Upper lobe of right lung (tissue), 1 donor: ENCODE measurements around the gene TWIST2. TPM values are rescaled to one million over a fixed set of nuclear protein-coding genes. Genes with fewer than 3 reads are reported as not detected.

Source experiments
- ATAC-seq: fragments of 200-7000 bp; cut with Tn5 transposase; one replicate; pipeline ENCODE4 v1.9.1; 2020; ENCODE audit warnings: mild to moderate bottlenecking, moderate library complexity
- DNase-seq: peaks from one replicate; pipeline ENCODE4 v3.0.0-alpha.2; 2020
- H3K27ac ChIP-seq: fragments of 200-600 bp; one replicate; pipeline ENCODE4 v1.8.0; 2022
- H3K27me3 ChIP-seq: fragments of 200-600 bp; one replicate; pipeline ENCODE4 v1.8.0; 2022; ENCODE audit warnings: mild to moderate bottlenecking
- H3K36me3 ChIP-seq: fragments of 200-600 bp; one replicate; pipeline ENCODE4 v1.8.0; 2022
- H3K4me1 ChIP-seq: fragments of 200-600 bp; one replicate; pipeline ENCODE4 v1.8.0; 2022
- H3K4me3 ChIP-seq: fragments of 200-600 bp; one replicate; pipeline ENCODE4 v1.8.0; 2022; ENCODE audit warnings: mild to moderate bottlenecking
- H3K9me3 ChIP-seq: fragments of 200-600 bp; one replicate; pipeline ENCODE4 v1.8.0; 2022
- intact Hi-C: fragments of 100-400 bp; cut with DNase I; formaldehyde crosslinking; loops from one replicate; pipeline ENCODE4 v1.11.0; 2022
- long read RNA-seq: library from polyadenylated mRNA; unstranded; transcript quantifications from one replicate; pipeline ENCODE4 v2.0.0, GENCODE V29; 2021
- total RNA-seq: library from RNA; stranded (reverse); fragmentation: NEBNext Ultra II Directional; extraction: Animal tissue kit (Norgen Biotek cat#: 25700); gene quantifications from one replicate; pipeline ENCODE4 v1.2.1, GENCODE V29; 2021
- TF ChIP-seq, protein P1 (sequence below): fragments of 200-600 bp; IDR thresholded peaks from one replicate; pipeline ENCODE4 v1.8.0; 2022; ENCODE audit warnings: antibody characterized with exemption
- donor health status: DM: no; HTN: yes; CAD: no; lungs with severe emphysema.

Gene TWIST2
- 12.2 TPM for total RNA-seq
- long read RNA-seq, partial matches to known transcripts = 0 of 6 reads
- long read RNA-seq, other reads (novel, unspliced or antisense) = 2 of 6 reads

DNA sequence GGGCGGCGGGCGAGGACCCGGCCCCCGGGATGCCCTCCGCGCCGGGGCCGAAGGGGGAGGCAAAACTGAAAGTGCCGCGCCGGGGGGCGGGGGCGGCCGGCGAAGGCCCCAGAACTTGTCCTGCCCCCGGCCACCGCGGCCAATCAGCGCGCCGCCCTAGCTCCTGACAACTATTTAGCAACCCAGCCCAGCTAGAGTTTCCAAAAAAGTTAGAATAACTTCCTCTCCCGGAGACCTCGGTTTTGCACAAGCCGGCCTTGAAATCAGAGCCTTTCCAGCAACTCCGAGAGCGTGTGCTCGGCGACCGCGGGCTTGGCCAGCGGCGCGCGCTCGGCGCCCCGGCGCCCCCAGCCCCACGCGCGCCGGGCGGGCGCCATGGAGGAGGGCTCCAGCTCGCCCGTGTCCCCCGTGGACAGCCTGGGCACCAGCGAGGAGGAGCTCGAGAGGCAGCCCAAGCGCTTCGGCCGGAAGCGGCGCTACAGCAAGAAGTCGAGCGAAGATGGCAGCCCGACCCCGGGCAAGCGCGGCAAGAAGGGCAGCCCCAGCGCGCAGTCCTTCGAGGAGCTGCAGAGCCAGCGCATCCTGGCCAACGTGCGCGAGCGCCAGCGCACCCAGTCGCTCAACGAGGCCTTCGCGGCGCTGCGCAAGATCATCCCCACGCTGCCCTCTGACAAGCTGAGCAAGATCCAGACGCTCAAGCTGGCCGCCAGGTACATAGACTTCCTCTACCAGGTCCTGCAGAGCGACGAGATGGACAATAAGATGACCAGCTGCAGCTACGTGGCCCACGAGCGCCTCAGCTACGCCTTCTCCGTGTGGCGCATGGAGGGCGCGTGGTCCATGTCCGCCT, at the start of gene TWIST2:
TWIST2 (plus strand) TSS at position 245 of the 850 bp plus-strand sequence; CDS start at position 376, 131 bp downstream.
- intact Hi-C loops = no loop called here
- H3K27ac ChIP-seq = peak within 1 kb of the TSS; percentile 65
- H3K36me3 ChIP-seq = no peaks in the 10 kb centered on the region
- peak; percentile 84 for ATAC-seq
- peak within 1 kb of the TSS; percentile 63 for H3K4me3 ChIP-seq
- no peaks in the 10 kb centered on the region for H3K9me3 ChIP-seq
- TF ChIP-seq, protein P1, sequence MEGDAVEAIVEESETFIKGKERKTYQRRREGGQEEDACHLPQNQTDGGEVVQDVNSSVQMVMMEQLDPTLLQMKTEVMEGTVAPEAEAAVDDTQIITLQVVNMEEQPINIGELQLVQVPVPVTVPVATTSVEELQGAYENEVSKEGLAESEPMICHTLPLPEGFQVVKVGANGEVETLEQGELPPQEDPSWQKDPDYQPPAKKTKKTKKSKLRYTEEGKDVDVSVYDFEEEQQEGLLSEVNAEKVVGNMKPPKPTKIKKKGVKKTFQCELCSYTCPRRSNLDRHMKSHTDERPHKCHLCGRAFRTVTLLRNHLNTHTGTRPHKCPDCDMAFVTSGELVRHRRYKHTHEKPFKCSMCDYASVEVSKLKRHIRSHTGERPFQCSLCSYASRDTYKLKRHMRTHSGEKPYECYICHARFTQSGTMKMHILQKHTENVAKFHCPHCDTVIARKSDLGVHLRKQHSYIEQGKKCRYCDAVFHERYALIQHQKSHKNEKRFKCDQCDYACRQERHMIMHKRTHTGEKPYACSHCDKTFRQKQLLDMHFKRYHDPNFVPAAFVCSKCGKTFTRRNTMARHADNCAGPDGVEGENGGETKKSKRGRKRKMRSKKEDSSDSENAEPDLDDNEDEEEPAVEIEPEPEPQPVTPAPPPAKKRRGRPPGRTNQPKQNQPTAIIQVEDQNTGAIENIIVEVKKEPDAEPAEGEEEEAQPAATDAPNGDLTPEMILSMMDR = no peak
- peak; percentile 90 for DNase-seq
- peaks cover 49% of the 10 kb centered on the region for H3K27me3 ChIP-seq
- H3K4me1 ChIP-seq = peaks cover 8% of the 10 kb centered on the region

DNA sequence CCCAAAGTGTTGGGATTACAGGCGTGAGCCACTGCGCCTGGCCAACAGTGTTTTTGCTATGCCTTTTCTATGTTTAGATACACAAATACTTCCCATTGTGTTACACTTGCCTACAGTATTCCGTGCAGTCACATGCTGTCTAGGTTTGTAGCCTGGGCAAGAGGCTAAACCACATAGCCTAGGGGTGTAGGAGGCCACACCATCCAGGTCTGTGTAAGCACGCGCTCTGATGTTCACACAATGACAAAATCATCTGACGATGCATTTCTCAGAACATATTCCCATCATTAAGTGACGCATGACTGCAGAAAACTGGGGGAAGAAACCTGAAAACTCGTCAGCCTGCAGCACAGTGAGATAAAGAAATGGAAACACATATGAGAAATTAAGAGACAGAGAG, 46.1 kb upstream of the TWIST2 start:
- intact Hi-C loops = no loop called here
- TF ChIP-seq, protein P1 = no peak
- ATAC-seq = no peak
- no peaks in the 10 kb centered on the region for H3K36me3 ChIP-seq
- H3K27me3 ChIP-seq = peaks cover 7% of the 10 kb centered on the region
- no peaks in the 10 kb centered on the region for H3K9me3 ChIP-seq
- no peak overlapping the region for H3K27ac ChIP-seq
- DNase-seq = no peak
- H3K4me1 ChIP-seq = no peaks in the 10 kb centered on the region
- no peak overlapping the region for H3K4me3 ChIP-seq

DNA sequence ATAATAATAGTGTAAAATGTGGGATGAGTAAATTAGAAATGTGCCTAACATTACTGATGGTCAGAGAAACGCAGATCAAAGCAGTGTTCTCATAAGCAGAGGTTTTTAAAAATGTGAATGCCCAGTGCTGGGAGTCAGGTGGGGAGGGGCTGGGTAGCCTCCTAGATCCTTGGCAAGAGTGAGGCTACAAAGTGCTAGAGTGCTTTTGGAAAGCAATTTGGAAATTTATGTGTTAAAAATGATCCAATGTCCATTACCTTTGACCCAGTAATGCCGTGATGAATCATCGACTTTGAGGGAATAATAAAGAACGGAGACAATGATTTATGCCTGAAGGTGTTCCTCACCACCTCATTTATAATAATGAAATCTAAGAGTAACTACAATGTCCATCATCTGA, 44.9 kb upstream of the TWIST2 start:
- Histone ChIP-seq H3K4me1 (no peaks in the 10 kb centered on the region), H3K27me3 (peaks cover 7% of the 10 kb centered on the region), H3K36me3 (no peaks in the 10 kb centered on the region), H3K4me3 (no peak overlapping the region), H3K9me3 (no peaks in the 10 kb centered on the region), H3K27ac (no peak overlapping the region)
- intact Hi-C loops = no loop called here
- TF ChIP-seq, protein P1 = no peak
- ATAC-seq (no peak), DNase-seq (no peak)

DNA sequence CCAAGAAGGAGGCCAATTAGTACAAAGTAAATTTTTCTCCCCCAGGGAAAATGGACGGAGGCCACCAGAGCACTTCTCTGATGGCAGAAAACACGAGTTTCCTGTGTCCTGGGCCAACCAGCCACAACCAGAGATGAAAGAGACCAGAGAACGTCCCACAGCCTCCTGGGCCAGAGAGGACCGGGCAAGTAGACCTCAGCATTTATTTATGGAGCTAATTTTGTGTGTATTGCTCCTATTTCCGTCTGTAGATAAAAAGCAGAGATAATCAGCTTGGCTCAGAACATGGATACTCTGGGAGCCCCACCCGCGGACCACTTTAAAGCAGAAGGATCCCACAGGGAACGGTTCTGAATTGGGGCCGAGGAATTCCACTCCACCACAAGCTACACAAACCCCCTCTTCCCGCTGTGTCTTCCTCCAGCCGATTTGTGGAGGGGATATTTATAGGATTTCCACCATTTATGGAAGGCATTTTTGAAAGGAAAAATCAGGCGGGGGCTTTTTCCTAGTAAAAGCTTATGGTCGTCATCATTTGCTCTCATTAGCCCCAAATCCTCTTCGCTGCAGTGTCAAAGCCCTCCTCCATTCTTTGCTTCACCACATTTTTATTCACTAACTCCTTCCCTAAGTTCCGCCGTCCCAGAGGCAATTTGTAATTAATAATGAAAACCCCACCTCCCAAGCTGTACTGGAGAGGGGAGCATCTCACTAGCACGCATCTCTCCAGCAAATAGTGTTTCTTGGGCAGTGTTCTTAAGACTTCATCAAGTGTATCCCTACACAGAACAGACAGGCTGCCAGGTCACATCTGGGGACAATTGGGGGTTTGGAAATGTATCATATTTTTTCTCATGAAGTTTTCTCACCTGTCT, 43.7 kb upstream of the TWIST2 start:
- H3K4me1 ChIP-seq = no peaks in the 10 kb centered on the region
- TF ChIP-seq, protein P1 = no peak
- H3K4me3 ChIP-seq = no peak overlapping the region
- no peaks in the 10 kb centered on the region for H3K36me3 ChIP-seq
- intact Hi-C loops = no loop called here
- H3K27ac ChIP-seq = no peak overlapping the region
- no peaks in the 10 kb centered on the region for H3K9me3 ChIP-seq
- no peak for DNase-seq
- H3K27me3 ChIP-seq = peaks cover 7% of the 10 kb centered on the region
- no peak for ATAC-seq

DNA sequence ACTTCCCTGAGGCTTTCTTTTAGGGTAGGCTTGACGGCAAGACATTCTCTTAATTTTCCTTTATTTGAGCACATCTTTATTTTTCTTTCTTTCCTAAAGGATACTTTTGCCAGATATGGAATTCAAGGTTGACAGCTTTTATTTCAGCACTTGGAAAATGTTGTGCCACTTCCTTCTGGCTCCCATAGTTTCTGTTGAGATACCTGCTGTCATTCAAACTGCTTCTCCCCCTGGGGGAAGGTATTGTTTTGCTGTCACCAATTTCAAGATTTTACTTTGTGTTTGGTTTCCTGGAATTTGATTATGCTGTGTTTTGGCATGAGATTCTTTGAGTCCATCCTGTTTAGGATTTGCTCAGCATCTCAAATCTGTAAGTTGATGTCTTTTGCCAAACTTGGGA, 39.1 kb upstream of the TWIST2 start:
- intact Hi-C loops = no loop called here
- no peak for ATAC-seq
- H3K36me3 ChIP-seq = no peaks in the 10 kb centered on the region
- TF ChIP-seq, protein P1 = no peak
- H3K27me3 ChIP-seq = no peaks in the 10 kb centered on the region
- DNase-seq = no peak
- no peak overlapping the region for H3K4me3 ChIP-seq
- H3K27ac ChIP-seq = no peak overlapping the region
- H3K9me3 ChIP-seq = no peaks in the 10 kb centered on the region
- no peaks in the 10 kb centered on the region for H3K4me1 ChIP-seq
